ENCODE measurements around the gene PARVA.

Gene PARVA

DNA sequence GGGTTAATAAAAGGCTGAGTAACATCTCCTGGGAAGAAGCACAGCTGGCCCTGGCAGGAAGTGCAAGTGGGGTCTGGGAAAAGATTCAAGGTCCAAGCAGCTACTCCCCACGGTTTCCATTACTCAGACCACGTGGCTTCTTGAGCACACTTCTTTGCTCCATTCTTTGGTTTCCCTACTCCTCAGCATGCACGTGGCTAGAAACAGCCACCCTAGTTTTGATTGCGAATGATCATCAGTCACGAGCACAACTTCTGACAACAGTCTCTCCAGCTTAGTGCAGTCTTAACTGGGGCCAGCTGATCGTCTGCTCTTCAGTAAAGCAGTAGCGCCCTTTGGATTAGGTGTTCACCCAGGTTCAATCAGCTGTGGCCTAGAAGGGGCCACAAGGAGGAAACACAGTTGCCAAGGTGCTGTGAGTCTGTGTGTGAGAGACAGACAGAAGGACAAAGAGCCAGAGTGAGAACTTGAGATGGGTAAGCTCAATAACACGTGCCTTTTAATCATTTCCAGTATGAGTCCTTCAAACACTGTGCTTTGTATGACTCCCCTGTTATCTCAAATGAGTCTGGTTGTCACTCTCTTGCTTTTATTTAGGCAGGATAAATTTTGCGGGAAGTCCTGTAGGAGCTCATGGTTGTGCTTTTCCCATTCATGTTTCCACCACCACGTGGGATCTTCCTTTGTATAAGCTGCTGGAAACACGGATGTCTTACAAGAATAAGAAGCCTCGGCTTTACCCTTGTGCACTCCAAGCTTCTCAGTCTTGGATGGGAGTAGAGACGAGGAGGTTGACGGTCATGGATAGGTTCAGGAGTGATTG is 901 bp upstream of the PARVA start:
- peak; percentile 91 for DNase-seq (ENCODE audit: low read depth)

DNA sequence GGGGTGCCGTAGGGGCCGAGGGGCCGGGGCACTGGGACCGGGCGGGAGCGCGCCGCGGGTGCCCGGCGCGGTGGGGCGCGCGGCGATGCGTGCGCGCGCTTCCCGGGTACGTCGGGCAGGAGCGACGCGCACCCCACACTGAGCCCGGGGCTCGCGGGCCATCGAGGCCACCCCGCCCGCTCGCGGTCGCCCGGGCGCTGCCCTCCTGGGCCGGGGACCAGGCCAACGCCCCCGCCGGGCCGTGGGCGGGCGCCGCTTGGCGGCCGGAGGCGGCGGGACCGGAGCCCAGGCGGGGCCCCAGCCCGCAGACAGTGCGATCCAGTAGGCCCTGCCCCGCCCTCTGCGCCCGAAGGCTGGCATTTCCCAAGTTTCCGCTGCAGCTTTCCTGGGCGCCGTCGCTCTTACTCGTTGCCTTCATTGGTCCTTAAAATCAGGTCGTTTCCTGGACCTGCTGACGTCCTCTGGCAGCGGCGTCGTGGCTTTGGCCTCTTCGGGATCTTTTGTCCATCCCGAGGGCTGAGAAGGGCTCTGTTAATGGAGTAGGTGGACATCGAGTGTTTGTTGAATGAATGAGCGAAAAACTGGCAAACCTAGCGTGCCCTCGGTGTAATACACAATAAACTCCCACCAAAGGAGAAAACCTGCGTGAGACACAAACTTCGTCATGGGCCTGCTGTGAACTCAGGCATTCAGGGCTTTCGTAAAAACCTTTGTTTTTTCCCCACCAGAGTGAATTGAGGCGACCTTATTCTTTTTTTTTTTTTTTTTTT is 638 bp downstream of the PARVA start:
- DNase-seq (ENCODE audit: low read depth), result peak; percentile 77

DNA sequence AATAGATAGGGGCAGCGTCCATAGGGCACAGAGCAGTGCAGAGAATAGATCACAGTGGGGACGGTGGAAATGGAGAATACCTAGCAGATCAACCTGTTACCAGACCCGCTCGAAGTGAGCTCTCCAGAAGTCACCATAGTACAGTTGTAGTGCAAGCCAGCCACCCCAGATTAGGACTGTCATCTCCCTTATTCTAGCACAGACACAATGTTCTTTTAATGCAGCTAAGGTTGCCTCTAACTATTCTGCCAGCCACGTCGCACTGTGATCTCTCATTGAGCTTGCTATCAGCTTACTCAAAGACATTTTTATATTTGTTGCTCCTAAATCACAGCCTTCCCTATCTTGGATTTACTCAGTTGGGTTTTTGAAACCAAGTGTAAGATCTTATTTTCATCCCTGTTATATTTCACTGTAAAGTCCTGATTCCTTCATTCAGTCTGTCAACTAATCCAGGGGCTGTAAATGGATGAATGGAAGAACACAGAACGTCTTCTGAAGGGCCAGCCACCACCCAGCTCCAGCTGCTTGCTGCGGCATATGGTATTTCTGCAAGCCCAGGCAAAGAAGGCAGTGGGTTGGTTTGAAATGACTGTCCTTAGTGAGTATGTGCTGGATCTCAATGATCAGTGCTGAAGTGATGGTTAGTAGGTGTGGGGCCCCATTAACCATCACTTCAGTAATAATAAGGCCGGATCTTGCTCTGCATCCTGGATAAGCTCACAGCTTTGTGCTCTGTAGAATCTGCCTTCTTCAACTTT is 3.4 kb downstream of the PARVA start:
- no peak for DNase-seq (ENCODE audit: low read depth)

DNA sequence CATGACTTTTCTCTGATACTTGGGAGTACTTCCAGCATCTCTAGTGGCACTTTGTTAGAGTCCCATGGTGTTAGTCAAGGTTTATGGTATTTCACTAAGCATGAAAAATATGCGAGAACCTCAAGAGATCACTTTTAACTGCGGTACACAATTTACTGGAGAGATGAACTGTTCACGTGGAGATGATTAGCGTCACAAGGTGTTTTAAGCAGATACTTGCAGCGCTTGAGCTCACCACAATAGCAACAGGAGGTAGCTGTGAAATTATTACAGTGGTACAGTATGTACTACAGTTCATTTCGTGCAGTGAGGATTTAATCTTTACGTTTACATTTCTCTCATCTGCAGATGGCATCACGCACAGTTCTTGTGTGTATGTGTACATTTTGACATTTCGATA is 4.5 kb downstream of the PARVA start:
- DNase-seq (ENCODE audit: low read depth), result no peak

DNA sequence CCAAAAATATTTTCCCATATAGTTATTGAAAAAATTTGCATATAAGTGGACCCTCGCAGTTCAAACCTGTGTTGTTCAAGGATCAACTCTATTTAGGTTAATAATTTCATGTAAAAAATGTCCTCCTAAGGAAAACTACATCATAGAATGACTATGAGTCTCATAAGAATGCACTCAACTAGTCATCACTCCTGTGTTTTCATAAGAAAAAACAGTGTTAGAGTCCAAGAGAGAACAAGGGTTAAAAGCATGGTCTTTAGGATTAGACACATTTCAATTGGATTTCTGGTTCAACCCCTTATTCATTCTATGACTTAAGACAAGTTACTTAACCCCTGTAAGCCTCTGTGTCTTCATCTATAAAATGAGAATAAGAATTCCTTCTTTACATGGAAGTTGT is 5.1 kb downstream of the PARVA start:
- no peak for DNase-seq (ENCODE audit: low read depth)

DNA sequence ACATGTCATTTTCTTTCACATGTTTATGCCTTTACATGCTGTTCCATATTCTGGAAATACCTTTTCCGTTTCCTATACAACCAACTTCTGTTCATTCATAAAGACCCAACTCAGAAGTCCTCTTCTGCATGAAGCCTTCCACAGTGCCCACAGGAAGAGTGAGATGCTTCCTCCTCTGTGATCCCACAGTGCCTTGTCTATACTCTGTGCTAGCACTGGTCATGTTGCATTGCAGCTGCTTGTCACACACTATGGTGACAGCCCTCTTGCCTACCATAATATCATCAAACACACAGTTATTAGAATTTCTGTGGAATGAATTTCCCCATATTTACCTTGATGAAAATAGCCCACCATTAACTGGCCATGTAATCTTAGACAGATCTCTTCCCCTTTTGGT is 8.9 kb downstream of the PARVA start:
- no peak for DNase-seq (ENCODE audit: low read depth)

DNA sequence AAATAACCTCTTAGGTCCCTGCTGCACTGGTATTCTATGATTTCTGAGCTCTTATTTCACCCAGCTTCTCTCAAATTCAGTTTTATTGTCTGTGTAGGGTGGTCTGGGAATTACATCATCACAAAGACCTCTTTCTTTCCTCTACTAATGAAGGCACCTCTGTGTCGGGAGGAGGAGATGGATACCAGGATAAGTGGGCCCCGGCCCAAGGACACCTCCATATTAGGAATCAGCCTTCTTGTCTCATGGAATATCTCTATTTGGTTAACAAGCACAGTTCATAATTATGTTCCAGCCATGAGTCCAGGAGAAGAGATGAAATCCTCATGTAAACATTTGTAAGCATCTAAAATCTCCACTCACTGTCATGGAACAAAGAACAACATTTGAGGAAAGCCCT is 9.4 kb downstream of the PARVA start:
- DNase-seq (ENCODE audit: low read depth), result no peak

DNA sequence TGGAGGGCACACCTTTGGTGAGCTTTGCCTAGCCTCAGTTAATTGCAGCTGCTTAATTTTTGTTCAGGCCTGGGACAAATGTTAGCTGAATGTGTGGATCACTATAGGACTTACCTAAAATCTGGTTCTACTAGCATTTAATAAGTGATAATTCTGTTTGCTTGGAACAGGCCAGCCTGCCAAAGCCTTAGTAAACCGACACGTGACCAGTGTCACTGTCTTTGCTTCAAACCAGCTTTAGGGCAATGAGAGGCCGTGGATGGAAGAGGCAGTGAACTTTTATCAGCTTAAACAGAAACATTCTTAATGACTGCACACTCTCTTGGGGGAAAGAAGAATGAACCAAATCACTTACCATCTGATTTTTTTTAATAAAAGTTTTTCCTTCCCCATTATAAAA is 10.8 kb downstream of the PARVA start:
- DNase-seq (ENCODE audit: low read depth), result no peak

DNA sequence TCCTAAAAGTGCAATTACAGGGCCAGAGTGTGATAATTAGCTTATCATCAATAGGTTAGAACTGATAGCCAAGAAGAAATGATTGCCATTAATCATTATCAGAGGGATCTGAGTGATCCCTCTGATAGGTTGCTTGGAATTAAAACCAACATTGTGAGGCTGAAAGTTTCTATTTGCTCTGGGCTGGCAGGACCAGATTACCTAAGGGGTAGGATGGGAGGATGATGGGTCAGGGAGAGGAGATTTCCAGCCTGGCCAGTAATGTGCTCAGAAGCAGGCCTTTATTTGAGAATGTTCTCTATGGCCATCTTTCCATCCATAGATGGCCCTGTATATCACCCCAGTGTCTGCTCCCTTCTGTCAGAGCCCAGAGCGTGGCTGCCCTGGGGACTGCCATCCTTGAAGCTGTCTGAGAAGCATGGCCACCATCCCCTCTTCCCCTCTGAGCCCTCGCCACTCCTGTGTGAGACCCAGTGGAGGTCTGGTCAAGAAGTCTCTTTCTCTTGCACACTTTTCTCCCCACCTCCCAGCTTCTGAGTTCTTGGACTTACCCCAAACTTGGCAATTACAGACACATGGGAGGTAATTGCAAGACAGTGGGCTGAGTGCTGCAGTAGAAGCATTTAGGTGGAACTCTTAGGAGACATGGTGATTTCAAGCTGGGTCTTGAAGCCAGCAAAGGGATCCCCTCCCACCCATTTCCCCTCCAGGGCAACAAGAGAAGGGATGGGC is 11.7 kb downstream of the PARVA start:
- DNase-seq (ENCODE audit: low read depth), result no peak

DNA sequence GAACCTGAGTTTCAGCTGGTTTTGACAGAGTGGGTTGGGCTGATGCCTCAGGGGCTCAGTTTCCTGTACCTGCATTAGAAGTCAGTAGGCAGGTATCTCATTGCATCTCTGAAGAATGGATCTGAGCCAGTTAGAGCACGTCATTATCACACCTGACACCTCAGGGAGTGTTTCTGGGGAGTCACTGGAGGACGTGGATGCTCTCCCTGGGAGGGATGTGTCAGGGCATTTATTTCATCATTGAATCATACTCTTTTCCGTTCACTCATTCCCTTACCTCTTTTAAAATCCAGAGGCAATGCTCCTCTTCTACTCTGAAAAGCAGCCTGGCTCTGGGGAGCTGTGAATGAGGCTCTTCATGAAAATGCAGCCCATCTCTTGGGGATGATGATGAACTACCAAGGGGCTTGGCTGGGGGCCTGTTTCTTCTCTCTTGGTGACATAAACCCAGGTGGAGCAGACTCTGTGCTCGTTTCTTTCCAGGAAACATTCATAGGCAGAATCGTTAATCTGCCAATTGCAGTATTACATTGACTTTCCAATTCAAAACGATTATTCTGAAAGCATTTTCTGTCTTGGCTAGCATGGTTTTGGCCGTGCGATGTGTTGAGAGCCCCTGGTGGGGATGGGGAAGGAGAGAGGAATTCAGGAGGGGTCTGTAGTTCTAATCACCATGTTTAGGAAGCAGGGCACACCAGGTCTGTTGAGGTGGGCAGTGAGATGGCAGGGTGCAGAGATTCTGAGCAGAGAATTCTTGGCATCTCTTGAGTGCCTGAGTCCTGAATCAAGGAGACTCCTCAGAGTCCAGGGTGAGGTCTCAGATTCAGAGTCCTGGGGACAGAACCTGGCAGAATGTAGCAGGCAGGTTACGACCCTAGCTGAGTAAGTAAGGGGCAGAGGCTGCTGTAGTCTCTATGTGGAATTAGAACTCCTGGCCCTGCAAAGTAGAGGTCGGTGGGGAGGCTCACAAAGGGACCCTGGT is 12.6 kb downstream of the PARVA start:
- no peak for DNase-seq (ENCODE audit: low read depth)

DNA sequence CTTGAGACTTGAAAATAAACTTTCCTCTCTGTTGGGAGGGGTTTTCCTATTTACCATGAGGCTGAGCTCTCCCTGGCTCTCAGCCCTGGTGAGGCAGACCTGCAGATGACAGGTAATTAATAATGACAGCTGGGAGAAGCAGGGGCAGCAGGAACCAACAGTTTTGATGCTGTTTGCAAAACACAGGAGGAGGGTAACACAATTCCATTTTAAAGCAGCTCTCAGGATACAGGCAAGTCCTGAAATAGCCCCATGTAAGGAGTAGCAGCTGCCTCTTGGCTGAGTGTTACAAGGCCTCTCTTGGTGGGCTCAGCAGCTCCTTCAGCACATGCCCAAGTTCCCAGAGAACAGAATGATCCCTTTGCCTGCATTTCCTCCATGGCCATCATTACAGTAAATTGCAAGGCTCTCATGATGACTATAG is 13.3 kb downstream of the PARVA start:
- DNase-seq (ENCODE audit: low read depth), result peak; percentile 60

DNA sequence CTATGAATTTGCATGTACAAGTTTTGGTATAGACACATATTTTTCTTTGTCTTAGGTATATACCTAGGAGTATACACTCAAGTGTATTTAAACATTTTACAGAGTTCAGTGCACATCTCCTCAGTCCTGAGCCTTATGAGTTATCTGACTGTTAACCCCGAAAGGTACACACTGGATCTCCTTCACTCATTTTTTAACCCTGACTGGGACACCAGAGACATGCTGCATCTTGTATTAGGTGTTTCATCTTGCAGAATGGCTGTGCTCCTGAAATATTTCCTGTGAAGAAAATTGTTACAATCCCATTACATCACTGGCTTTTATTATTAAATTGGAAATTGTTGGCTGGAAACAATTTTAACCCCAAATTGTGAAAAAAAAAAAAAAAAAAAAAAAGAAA is 15.3 kb downstream of the PARVA start:
- no peak for DNase-seq (ENCODE audit: low read depth)

DNA sequence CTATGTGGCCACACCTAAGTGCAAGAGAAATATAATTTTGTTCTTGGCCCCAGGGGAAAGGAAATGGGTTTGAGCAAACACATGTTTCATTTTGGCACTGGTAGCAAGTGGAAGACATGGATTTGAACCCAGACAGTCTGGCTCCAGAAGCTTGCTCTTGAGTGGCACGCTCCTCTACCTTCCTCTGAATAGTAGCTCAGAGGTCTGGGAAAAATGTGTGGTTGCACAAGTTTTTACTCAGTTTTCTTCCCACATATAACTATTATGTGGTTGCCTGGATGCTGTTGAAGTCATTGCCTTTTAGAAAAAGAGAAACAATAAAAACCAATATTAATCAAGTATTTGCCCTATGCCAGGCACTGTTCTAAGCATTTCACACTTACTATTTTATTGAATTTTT is 16.3 kb downstream of the PARVA start:
- DNase-seq (ENCODE audit: low read depth), result peak; percentile 67

DNA sequence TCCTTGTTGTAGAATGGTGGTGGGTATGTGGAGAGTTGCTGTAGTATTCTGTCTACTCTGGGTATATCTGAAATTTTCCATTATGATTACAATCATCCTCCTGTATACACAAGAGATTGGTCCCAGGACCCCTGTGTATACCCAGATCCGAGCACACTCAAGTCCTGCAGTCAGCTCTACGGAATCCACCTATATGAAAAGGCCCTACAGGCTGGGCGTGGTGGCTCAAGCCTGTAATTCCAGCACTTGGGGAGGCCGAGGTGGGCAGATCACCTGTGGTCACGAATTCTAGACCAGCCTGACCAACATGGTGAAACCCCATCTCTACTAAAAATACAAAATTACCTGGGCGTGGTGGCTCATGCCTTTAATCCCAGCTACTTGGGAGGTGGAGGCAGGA is 17.2 kb downstream of the PARVA start:
- no peak for DNase-seq (ENCODE audit: low read depth)

DNA sequence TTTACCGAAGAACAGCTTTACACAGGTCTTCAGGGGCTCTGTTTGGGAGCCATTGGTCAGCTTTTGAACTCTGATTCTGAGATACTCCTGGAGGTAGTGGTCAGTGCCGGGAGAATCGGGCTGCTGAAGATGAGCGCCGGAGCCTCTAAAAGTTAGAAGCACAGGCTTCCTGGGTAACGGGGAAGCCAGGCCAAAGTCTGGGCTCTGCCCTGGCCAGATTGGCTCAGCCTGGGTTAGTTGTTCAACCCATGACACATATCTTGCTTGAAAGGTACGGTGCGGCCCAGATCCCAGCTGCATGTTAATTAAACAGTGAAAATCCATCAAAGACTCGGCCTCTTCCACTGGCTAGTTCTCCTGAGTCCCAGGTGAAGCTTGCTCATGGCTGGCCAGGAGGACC is 18.0 kb downstream of the PARVA start:
- no peak for DNase-seq (ENCODE audit: low read depth)

DNA sequence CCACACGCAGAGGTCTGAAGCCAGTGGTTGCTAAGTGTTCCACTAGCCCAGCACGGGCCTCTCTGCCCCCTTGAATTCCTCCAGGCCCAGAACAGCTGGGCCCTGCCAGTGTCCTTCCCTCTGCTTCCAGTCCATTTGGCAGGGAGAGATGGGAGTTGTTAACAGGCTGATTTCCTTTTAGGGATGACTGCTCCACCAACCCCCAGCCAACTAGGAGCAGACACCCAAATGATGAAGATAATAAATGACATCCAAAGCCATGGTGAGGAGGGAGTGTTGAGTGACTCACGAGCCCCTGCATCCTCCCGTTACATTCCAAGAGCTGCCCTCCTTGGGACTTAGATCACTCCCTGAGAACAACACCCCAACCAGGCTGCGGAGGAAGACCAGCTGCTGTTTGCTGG is 20.6 kb downstream of the PARVA start:
- DNase-seq (ENCODE audit: low read depth), result peak; percentile 99

DNA sequence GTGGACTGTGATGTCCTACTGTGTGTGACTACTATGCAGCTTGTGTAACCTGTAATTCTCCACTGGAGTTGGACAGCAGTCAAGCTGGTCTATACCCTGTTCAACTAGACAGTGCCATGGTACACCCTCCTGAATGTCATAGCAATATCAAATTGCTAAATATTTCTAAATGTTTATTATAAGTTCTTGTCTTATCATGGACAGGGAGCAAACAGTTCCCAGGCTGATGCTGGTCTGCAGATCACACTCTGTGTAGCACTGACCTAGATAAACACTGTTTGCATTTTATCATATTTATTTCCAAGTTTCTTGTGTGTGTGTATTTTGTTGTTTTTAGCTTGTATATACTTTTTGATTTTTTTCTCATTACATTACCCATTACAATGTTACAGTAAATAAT is 22.0 kb downstream of the PARVA start:
- DNase-seq (ENCODE audit: low read depth), result peak; percentile 80

DNA sequence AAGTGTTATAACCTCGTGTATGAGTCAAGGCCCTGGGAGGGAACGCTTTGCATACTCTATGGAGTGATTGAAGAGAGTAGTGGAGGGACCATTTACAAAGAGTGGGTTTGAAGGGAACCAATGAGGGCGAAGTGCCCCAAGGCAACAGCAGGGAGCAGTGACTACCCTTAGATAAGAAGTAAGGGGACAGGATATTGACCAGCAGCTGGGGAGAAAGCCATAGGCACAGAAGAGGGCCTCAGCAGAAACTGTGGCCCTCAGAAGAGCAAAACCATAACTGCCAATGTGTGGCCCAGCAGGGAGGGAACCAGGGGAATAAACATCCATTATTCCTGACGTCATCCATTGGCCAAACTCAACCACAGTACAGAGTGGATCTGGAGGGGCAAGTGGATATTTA is 24.7 kb downstream of the PARVA start:
- no peak for DNase-seq (ENCODE audit: low read depth)

DNA sequence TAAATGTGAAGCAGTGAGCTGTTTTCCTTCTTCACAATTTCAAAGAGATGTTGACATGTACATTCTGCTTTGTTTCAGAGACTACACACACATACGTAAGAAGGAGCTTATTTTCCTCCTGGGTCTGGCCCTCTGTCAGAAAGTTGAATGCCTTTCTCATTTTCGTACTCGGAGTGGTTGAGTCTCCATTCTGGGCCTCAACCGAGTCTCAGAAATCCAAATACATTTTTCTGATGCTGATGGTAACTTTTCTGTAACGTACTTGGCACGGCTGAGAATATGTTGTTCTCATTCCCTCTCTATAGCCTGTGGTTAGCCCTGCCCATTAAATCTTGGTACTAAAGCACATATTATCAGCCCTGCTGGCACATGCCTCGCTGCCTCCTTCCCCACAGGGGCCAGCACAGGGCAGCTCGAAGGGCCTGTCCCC is 25.3 kb downstream of the PARVA start:
- peak; percentile 89 for DNase-seq (ENCODE audit: low read depth)

DNA sequence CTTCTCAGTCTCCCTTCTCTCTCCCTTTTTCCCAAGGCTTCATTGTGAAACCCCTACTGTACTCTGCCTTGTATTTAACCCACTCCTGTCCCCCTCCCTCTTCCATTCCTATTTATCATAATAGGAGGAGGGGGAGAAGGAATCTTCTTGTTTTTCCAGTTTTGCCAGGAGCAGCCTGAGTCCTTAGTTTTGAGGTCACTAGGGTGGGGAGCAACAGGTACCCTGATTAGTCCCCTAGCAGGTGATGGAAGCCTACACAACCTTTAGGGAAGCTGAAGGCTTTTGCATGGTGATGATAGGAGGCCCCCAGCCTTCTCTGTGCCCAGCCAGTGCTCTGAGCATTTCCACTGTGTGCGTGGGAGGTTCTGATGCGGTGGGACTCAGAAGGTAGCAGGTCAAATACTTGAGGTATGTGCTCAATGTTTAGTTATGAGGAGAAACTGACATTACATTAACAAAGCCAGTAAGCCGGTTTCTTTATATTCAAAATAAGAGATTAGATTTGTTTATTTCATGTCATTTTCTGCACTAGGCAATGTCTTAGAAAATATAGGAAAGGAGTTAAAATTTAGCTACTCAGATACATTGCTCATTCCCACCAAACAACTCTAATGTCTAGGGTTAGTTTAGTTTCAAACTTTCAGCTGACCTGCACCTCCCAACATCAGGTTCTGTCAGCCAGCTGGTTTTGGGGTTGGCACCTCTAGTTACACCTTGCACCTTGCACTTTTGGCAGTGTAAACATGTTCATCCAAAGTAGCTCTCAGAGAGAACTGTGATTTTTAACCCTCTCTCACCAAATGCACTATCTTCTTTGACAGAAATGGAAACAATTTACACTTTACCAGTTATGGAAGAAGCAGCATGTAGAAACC is 26.0 kb downstream of the PARVA start:
- peak; percentile 89 for DNase-seq (ENCODE audit: low read depth)
